Naive thymus-derived CD8-positive, alpha-beta T cell (primary cell): ENCODE results near the gene ANXA2. TPM values are rescaled to one million over a fixed set of nuclear protein-coding genes. Genes with fewer than 3 reads are reported as not detected.
A peak's percentile ranks its signal among the peaks of the same experiment; 100 is the strongest.
"Not testable (repeated sequence)": the region's sequence is repeated elsewhere in the genome, so short reads cannot be mapped to it uniquely, and the experiment has no call there.

Experiments
- ATAC-seq, 2 donors: fragments of 150-1000 bp; cut with Tn5 transposase in 1 of 2; sonication (Bioruptor Pico), chemical (Tn5 transposase) in 1 of 2; 1 replicate in 1 of 2; 2 replicates in 1 of 2; pipeline ENCODE4 v1.10.0; 2021; ENCODE audit warnings: mild to moderate bottlenecking in 2 of 2, moderate library complexity in 2 of 2
- POLR2A ChIA-PET: fragments of 350-600 bp; sonication (Branson Sonifier 250); formaldehyde crosslinking; loops from one replicate; lab custom pipeline; 2021; ENCODE audit warnings: antibody characterized with exemption; lab: Charles Lee
- DNase-seq, 10 donors: peaks; one replicate each; pipeline versions ENCODE4 v3.0.0 to v3.0.0-alpha.2; 2020 to 2022
- H3K27ac Mint-ChIP-seq, 10 donors: one replicate each; pipeline ENCODE4 v1.8.0; 2020 to 2022; ENCODE audit warnings: mild to moderate bottlenecking in 10 of 10, mixed read lengths in 10 of 10, moderate library complexity in 4 of 10, inconsistent platforms in 1 of 10
- H3K27me3 Mint-ChIP-seq, 5 donors: one replicate each; pipeline ENCODE4 v1.8.0; 2021 to 2022; ENCODE audit warnings: mixed read lengths in 5 of 5
- H3K36me3 Mint-ChIP-seq, 3 donors: one replicate each; pipeline ENCODE4 v1.8.0; 2020 to 2022; ENCODE audit warnings: mixed read lengths in 3 of 3, mild to moderate bottlenecking in 2 of 3, inconsistent platforms in 1 of 3
- H3K4me1 Mint-ChIP-seq, 4 donors: one replicate each; pipeline ENCODE4 v1.8.0; 2021 to 2022; ENCODE audit warnings: mixed read lengths in 4 of 4
- H3K4me3 Mint-ChIP-seq, 10 donors: one replicate each; pipeline ENCODE4 v1.8.0; 2020 to 2022; ENCODE audit warnings: mild to moderate bottlenecking in 10 of 10, mixed read lengths in 10 of 10, moderate library complexity in 6 of 10, inconsistent platforms in 1 of 10
- H3K9me3 Mint-ChIP-seq, 9 donors: one replicate each; pipeline ENCODE4 v1.8.0; 2020 to 2022; ENCODE audit warnings: mixed read lengths in 9 of 9, mild to moderate bottlenecking in 3 of 9, inconsistent platforms in 1 of 9, moderate library complexity in 1 of 9
- polyA plus RNA-seq, 3 donors: library from polyadenylated mRNA; unstranded; fragments of 300-500 nt; fragmentation: Illumina TruSeq; gene quantifications; one replicate each; pipeline ENCODE4 v1.2.3, GENCODE V29; 2021
- total RNA-seq, 8 experiments: library from RNA in 2 of 8; stranded (reverse) in 2 of 8; gene quantifications; one replicate each; pipeline ENCODE4 v1.2.3 and lab custom pipeline; 2021 to 2026

ANXA2 gene
- total and polyA plus RNA-seq, 5 experiments from 2014 or later = 12.2 to 159 (median 19.8) TPM

GRCh38 chr15:60406513-60407414 is 9.0 kb upstream of the ANXA2 start:
- H3K27me3 Mint-ChIP-seq = no peaks in the 10 kb centered on the region
- POLR2A ChIA-PET = no interaction called here
- no peak overlapping the region for H3K4me3 Mint-ChIP-seq
- no peaks in the 10 kb centered on the region for H3K36me3 Mint-ChIP-seq
- no peak for DNase-seq
- no peaks in the 10 kb centered on the region for H3K9me3 Mint-ChIP-seq
- no peak for ATAC-seq
- no peak overlapping the region for H3K27ac Mint-ChIP-seq
- peaks cover 7 to 20% (median 8%) of the 10 kb centered on the region in 4 donors for H3K4me1 Mint-ChIP-seq

GRCh38 chr15:60405399-60405798 is 7.6 kb upstream of the ANXA2 start:
- DNase-seq (no peak), ATAC-seq (no peak)
- Mint-ChIP-seq H3K27me3 (no peaks in the 10 kb centered on the region), H3K36me3 (no peaks in the 10 kb centered on the region), H3K27ac (no peak overlapping the region), H3K4me3 (no peak overlapping the region), H3K9me3 (no peaks in the 10 kb centered on the region), H3K4me1 (peaks cover 7 to 20% (median 8%) of the 10 kb centered on the region in 4 donors)
- POLR2A ChIA-PET = no interaction called here

- not testable (repeated sequence) for H3K36me3 Mint-ChIP-seq, DNase-seq, H3K27me3 Mint-ChIP-seq, H3K4me3 Mint-ChIP-seq, ATAC-seq, H3K9me3 Mint-ChIP-seq, H3K27ac Mint-ChIP-seq
- POLR2A ChIA-PET = interaction anchor here (0.7 kb wide), 3 partner anchors 10 to 104 kb away, joined by 3 to 6 read pairs (median 4); no protein-coding TSS in a partner anchor
- H3K4me1 Mint-ChIP-seq = peaks cover 8 to 26% (median 11%) of the 10 kb centered on the region in 4 donors
Measured at GRCh38 chr15:60404351-60404750, 6.6 kb upstream of the ANXA2 start.

GRCh38 chr15:60400944-60401343 is 3.2 kb upstream of the ANXA2 start:
- Mint-ChIP-seq H3K36me3 (no peaks in the 10 kb centered on the region), H3K27me3 (peaks cover 0 to 4% (median 0%) of the 10 kb centered on the region in 5 donors), H3K4me3 (no peak overlapping the region), H3K27ac (peak overlapping the region in 1 of 10 donors; percentile 51), H3K9me3 (peaks cover 0 to 2% (median 0%) of the 10 kb centered on the region in 9 donors), H3K4me1 (peaks cover 16 to 30% (median 22%) of the 10 kb centered on the region in 4 donors)
- POLR2A ChIA-PET = no interaction called here
- DNase-seq (no peak), ATAC-seq (no peak)

- POLR2A ChIA-PET = no interaction called here
- DNase-seq (no peak), ATAC-seq (no peak)
- H3K4me1 Mint-ChIP-seq = peaks cover 16 to 41% (median 22%) of the 10 kb centered on the region in 4 donors
- H3K9me3 Mint-ChIP-seq = peaks cover 0 to 2% (median 0%) of the 10 kb centered on the region in 9 donors
- peak overlapping the region in 5 of 10 donors; percentile 15 to 98 (median 85) for H3K27ac Mint-ChIP-seq
- H3K4me3 Mint-ChIP-seq = peak overlapping the region in 3 of 10 donors; percentile 85 to 87 (median 85)
- H3K36me3 Mint-ChIP-seq = no peaks in the 10 kb centered on the region
- H3K27me3 Mint-ChIP-seq = peaks cover 0 to 4% (median 0%) of the 10 kb centered on the region in 5 donors
Measured at GRCh38 chr15:60399931-60400330, 2.1 kb upstream of the ANXA2 start.

- DNase-seq (peak in 1 of 10 donors; percentile 21), ATAC-seq (no peak)
- POLR2A ChIA-PET = interaction anchor here (0.7 to 1.8 kb wide), 4 partner anchors 9 to 711 kb away, joined by 3 to 5 read pairs (median 4); partner anchors contain the start of gene BNIP2
- H3K36me3 Mint-ChIP-seq = no peaks in the 10 kb centered on the region
- H3K4me1 Mint-ChIP-seq = peaks cover 16 to 46% (median 22%) of the 10 kb centered on the region in 4 donors
- H3K27me3 Mint-ChIP-seq = peaks cover 0 to 4% (median 0%) of the 10 kb centered on the region in 5 donors
- H3K9me3 Mint-ChIP-seq = peaks cover 0 to 2% (median 0%) of the 10 kb centered on the region in 9 donors
- peak overlapping the region; percentile 81 to 94 (median 88) for H3K4me3 Mint-ChIP-seq
- peak overlapping the region; percentile 81 to 98 (median 89) for H3K27ac Mint-ChIP-seq
Measured at GRCh38 chr15:60399246-60399915, 1.6 kb upstream of the ANXA2 start.

- Mint-ChIP-seq H3K4me3 (peak overlapping the region; percentile 67 to 95 (median 84)), H3K36me3 (no peaks in the 10 kb centered on the region), H3K9me3 (peaks cover 0 to 2% (median 0%) of the 10 kb centered on the region in 9 donors), H3K27me3 (peaks cover 0 to 6% (median 0%) of the 10 kb centered on the region in 5 donors), H3K4me1 (peaks cover 17 to 62% (median 22%) of the 10 kb centered on the region in 4 donors), H3K27ac (peak overlapping the region in 7 of 10 donors; percentile 41 to 85 (median 68))
- peak in 7 of 10 donors; percentile 5 to 28 (median 15) for DNase-seq
- peak; percentile 13 to 26 for ATAC-seq
- POLR2A ChIA-PET = interaction anchor here (0.6 to 1.7 kb wide), 5 partner anchors 82 to 447 kb away, joined by 3 to 4 read pairs (median 3); no protein-coding TSS in a partner anchor
Measured at GRCh38 chr15:60396958-60397771, 621 bp downstream of the ANXA2 start.

- Mint-ChIP-seq H3K4me1 (peaks cover 17 to 66% (median 22%) of the 10 kb centered on the region in 4 donors), H3K36me3 (no peaks in the 10 kb centered on the region)
- no peak for ATAC-seq
Measured at GRCh38 chr15:60396560-60396957, 1.2 kb downstream of the ANXA2 start.

GRCh38 chr15:60396100-60396499 is 1.7 kb downstream of the ANXA2 start:
- no peak for DNase-seq
- Mint-ChIP-seq H3K36me3 (no peaks in the 10 kb centered on the region), H3K4me1 (peaks cover 17 to 71% (median 22%) of the 10 kb centered on the region in 4 donors), H3K4me3 (peak overlapping the region in 9 of 10 donors; percentile 6 to 95 (median 84)), H3K27me3 (peaks cover 0 to 6% (median 0%) of the 10 kb centered on the region in 5 donors), H3K27ac (peak overlapping the region in 3 of 10 donors; percentile 2 to 20 (median 9)), H3K9me3 (peaks cover 0 to 2% (median 0%) of the 10 kb centered on the region in 9 donors)
- POLR2A ChIA-PET = no interaction called here
- no peak for ATAC-seq

More at GRCh38 chr15:60396560-60396957, 1.2 kb downstream of the ANXA2 start:
- Mint-ChIP-seq H3K4me3 (peak overlapping the region; percentile 67 to 95 (median 84)), H3K9me3 (peaks cover 0 to 2% (median 0%) of the 10 kb centered on the region in 9 donors), H3K27ac (peak overlapping the region in 6 of 10 donors; percentile 2 to 85 (median 62)), H3K27me3 (peaks cover 0 to 6% (median 0%) of the 10 kb centered on the region in 5 donors)
- DNase-seq = no peak
- POLR2A ChIA-PET = no interaction called here

- ATAC-seq (no peak), DNase-seq (no peak)
- peaks cover 0 to 6% (median 0%) of the 10 kb centered on the region in 5 donors for H3K27me3 Mint-ChIP-seq
- POLR2A ChIA-PET = no interaction called here
- peaks cover 17 to 77% (median 22%) of the 10 kb centered on the region in 4 donors for H3K4me1 Mint-ChIP-seq
- H3K9me3 Mint-ChIP-seq = peaks cover 0 to 2% (median 0%) of the 10 kb centered on the region in 9 donors
- H3K27ac Mint-ChIP-seq = peak overlapping the region in 1 of 10 donors; percentile 63
- peak overlapping the region in 2 of 10 donors; percentile 20 to 95 for H3K4me3 Mint-ChIP-seq
- H3K36me3 Mint-ChIP-seq = no peaks in the 10 kb centered on the region
Measured at GRCh38 chr15:60395276-60396011, 2.3 kb downstream of the ANXA2 start.

GRCh38 chr15:60394689-60395097 is 3.1 kb downstream of the ANXA2 start:
- Mint-ChIP-seq H3K27me3 (peaks cover 0 to 6% (median 0%) of the 10 kb centered on the region in 5 donors), H3K36me3 (no peaks in the 10 kb centered on the region), H3K4me1 (peaks cover 17 to 81% (median 24%) of the 10 kb centered on the region in 4 donors), H3K4me3 (no peak overlapping the region), H3K27ac (peak overlapping the region in 1 of 10 donors; percentile 41), H3K9me3 (peaks cover 0 to 2% (median 0%) of the 10 kb centered on the region in 9 donors)
- DNase-seq = no peak
- POLR2A ChIA-PET = no interaction called here
- ATAC-seq = no peak
